Muscle of leg (tissue), 11 donors: Measurements from ENCODE around the gene PSMD1. TPM values are rescaled to one million over a fixed set of nuclear protein-coding genes. Genes with fewer than 3 reads are reported as not detected.

Source experiments
- DNase-seq: peaks from one replicate; pipeline ENCODE4 v3.0.0; 2013
- H3K27ac ChIP-seq: one replicate; pipeline ENCODE4 v1.5.1; 2013; ENCODE audit warnings: mild to moderate bottlenecking, low read length, control low read depth
- H3K27me3 ChIP-seq: one replicate; pipeline ENCODE4 v1.6.1; 2013; ENCODE audit warnings: low read length; ENCODE audit not compliant: control insufficient read depth, insufficient read depth
- H3K36me3 ChIP-seq: one replicate; pipeline ENCODE4 v1.6.1; 2013; ENCODE audit warnings: low read length; ENCODE audit not compliant: control insufficient read depth, insufficient read depth
- H3K4me1 ChIP-seq: one replicate; pipeline ENCODE4 v1.6.1; 2013; ENCODE audit warnings: low read length; ENCODE audit not compliant: control insufficient read depth, insufficient read depth
- H3K4me3 ChIP-seq: one replicate; pipeline ENCODE4 v1.5.1; 2013; ENCODE audit warnings: low read length, control low read depth
- H3K9me3 ChIP-seq: replicated peaks from 2 replicates; pipeline ENCODE4 v1.6.1; 2013; ENCODE audit warnings: low read depth, low read length; ENCODE audit not compliant: control insufficient read depth
- WGBS: methylation state at CpG from one replicate; pipeline ENCODE4 v1.1.5; 2013; ENCODE audit warnings: missing lambda C conversion rate; ENCODE audit not compliant: insufficient coverage; 5-methylcytosine and 5-hydroxymethylcytosine counted together
- polyA plus RNA-seq, 8 donors: library from polyadenylated mRNA; unstranded; fragments of 120-200 nt; gene quantifications; one replicate each; pipeline versions ENCODE4 v1.2.1 to v1.2.3, GENCODE V29; 2013; ENCODE audit warnings: inconsistent platforms in 1 of 8, low replicate concordance in 1 of 8; ENCODE audit not compliant: insufficient read length in 8 of 8, insufficient read depth in 1 of 8
- total RNA-seq: library from RNA; stranded (reverse); fragments of 120-200 nt; gene quantifications from one replicate; pipeline ENCODE4 v1.2.4, GENCODE V29; 2013

PSMD1 gene
- total and polyA plus RNA-seq, 9 donors = 69.1 to 83.4 (median 77.4) TPM

- Histone ChIP-seq H3K36me3 (no peaks in the 10 kb centered on the region), H3K27ac (no peak overlapping the region), H3K4me1 (peaks cover 2% of the 10 kb centered on the region), H3K9me3 (no peaks in the 10 kb centered on the region), H3K4me3 (no peak overlapping the region), H3K27me3 (peaks cover 46% of the 10 kb centered on the region)
- no peak for DNase-seq
- 54% methylated on average over 7 of the region's 8 CpGs for WGBS
Observed at GRCh38 chr2:231041061-231041689, 15.5 kb upstream of the PSMD1 start.

- 100% methylated on average over 1 of the region's 4 CpGs for WGBS
- DNase-seq = no peak
- Histone ChIP-seq H3K27ac (no peak overlapping the region), H3K36me3 (no peaks in the 10 kb centered on the region), H3K4me1 (no peaks in the 10 kb centered on the region), H3K27me3 (peaks cover 30% of the 10 kb centered on the region), H3K4me3 (no peak overlapping the region), H3K9me3 (no peaks in the 10 kb centered on the region)
Observed at GRCh38 chr2:231043796-231044195, 12.9 kb upstream of the PSMD1 start.

- Histone ChIP-seq H3K4me3 (no peak overlapping the region), H3K4me1 (peaks cover 2% of the 10 kb centered on the region), H3K27ac (no peak overlapping the region), H3K27me3 (peaks cover 17% of the 10 kb centered on the region), H3K36me3 (no peaks in the 10 kb centered on the region), H3K9me3 (no peaks in the 10 kb centered on the region)
- no peak for DNase-seq
- 50% methylated on average over 2 of the region's 5 CpGs for WGBS
Observed at GRCh38 chr2:231046916-231047273, 9.8 kb upstream of the PSMD1 start.

GRCh38 chr2:231047274-231047922 lies 9.3 kb upstream of the PSMD1 start:
- 66% methylated on average over 7 of the region's 8 CpGs for WGBS
- H3K9me3 ChIP-seq = no peaks in the 10 kb centered on the region
- H3K4me1 ChIP-seq = peaks cover 5% of the 10 kb centered on the region
- no peak overlapping the region for H3K27ac ChIP-seq
- H3K27me3 ChIP-seq = peaks cover 19% of the 10 kb centered on the region
- no peak for DNase-seq
- no peak overlapping the region for H3K4me3 ChIP-seq
- H3K36me3 ChIP-seq = no peaks in the 10 kb centered on the region

GRCh38 chr2:231047923-231048915 lies 8.4 kb upstream of the PSMD1 start:
- no peak for DNase-seq
- 60% methylated on average over 3 of the region's 10 CpGs for WGBS
- no peak overlapping the region for H3K27ac ChIP-seq
- no peaks in the 10 kb centered on the region for H3K36me3 ChIP-seq
- H3K27me3 ChIP-seq = peaks cover 17% of the 10 kb centered on the region
- H3K9me3 ChIP-seq = no peaks in the 10 kb centered on the region
- H3K4me1 ChIP-seq = peaks cover 11% of the 10 kb centered on the region
- no peak overlapping the region for H3K4me3 ChIP-seq

- DNase-seq = no peak
- Histone ChIP-seq H3K36me3 (no peaks in the 10 kb centered on the region), H3K27ac (no peak overlapping the region), H3K4me1 (peaks cover 14% of the 10 kb centered on the region), H3K4me3 (no peak overlapping the region), H3K27me3 (peaks cover 17% of the 10 kb centered on the region), H3K9me3 (no peaks in the 10 kb centered on the region)
- WGBS = 64% methylated on average over 4 of the region's 12 CpGs
Observed at GRCh38 chr2:231049286-231050017, 7.2 kb upstream of the PSMD1 start.

- Histone ChIP-seq H3K27me3 (peaks cover 17% of the 10 kb centered on the region), H3K27ac (no peak overlapping the region)
Observed at GRCh38 chr2:231050018-231050901, 6.4 kb upstream of the PSMD1 start.

GRCh38 chr2:231051116-231051515 lies 5.6 kb upstream of the PSMD1 start:
- peaks cover 14% of the 10 kb centered on the region for H3K4me1 ChIP-seq
- H3K36me3 ChIP-seq = no peaks in the 10 kb centered on the region
- no peak for DNase-seq
- no peak overlapping the region for H3K27ac ChIP-seq
- WGBS = 83% methylated on average over 2 of the region's 5 CpGs
- H3K4me3 ChIP-seq = no peak overlapping the region
- H3K27me3 ChIP-seq = peaks cover 17% of the 10 kb centered on the region
- H3K9me3 ChIP-seq = no peaks in the 10 kb centered on the region

More at GRCh38 chr2:231050018-231050901, 6.4 kb upstream of the PSMD1 start:
- H3K36me3 ChIP-seq = no peaks in the 10 kb centered on the region
- H3K9me3 ChIP-seq = no peaks in the 10 kb centered on the region
- H3K4me3 ChIP-seq = no peak overlapping the region
- DNase-seq = no peak
- 29% methylated on average over 3 of the region's 9 CpGs for WGBS
- peaks cover 14% of the 10 kb centered on the region for H3K4me1 ChIP-seq
